ENCODE measurements around the gene SLC9A2.

The SLC9A2 gene

GRCh38 chr2:102758439-102758838, 139.1 kb downstream of the SLC9A2 start:
- DNase-seq (ENCODE audit: low spot score): no peak
- TF ChIP-seq CTCF (IDR thresholded peaks at IDR 0.05): no peak
- Histone ChIP-seq H3K27ac (no peak overlapping the region), H3K4me3 (no peak overlapping the region)
